Head of caudate nucleus (tissue), 42 donors: ENCODE data around the gene SRF.
A peak's percentile ranks its signal among the peaks of the same experiment; 100 is the strongest.

Source experiments
- DNase-seq, 42 donors: peaks; one replicate each; pipeline versions ENCODE4 v3.0.0 to v3.0.0-alpha.2; 2020 to 2021; ENCODE audit warnings: mixed read lengths in 7 of 42
- intact Hi-C: fragments of 100-400 bp; cut with DNase I; formaldehyde crosslinking; loops from one replicate; pipeline ENCODE4 v1.15.0; 2022

SRF gene

DNA sequence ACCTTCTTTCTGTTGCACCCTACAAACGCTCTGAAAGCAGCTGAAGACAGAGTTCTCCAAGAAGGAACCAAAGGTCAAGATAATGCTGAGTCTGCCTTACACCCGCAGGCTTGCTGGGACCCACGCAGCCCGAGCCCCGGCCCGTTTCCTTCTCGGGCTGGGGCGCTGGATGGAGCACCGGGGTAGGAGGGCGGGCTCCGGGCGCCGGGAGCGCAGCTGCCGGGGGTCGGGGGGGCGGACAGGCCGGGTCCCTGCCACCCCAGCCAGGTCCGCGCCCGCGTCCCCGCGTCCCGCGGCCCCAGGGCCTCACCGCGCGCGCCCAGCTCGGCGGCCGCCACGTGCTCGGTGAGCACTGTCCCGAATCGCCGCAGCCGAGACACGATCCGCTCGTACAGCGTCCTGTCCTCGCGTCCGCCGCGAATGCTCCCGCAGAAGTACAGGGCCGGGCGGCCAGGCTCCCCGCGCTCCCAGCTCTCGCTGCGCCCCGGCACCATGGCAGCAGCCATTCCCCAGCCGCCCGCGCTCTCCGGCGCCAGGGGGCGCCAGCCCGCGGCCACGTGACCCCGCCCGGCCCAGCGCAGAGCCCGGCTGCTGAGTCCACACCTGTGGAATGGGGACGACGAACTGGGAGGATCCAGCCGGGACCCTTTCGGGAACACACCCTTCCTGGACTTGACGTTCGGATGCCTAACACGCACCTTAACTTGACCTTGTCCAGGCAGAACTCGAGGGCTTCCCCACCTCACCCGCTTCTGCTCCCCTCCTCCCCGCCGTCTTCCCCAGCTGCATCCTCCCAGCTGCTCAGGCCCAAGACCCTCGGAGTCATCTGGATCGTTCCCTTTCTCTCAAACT, 58.1 kb downstream of the SRF start, which contains the start of gene DNPH1:
Gene DNPH1 (minus strand): TSS at position 531 of the 852 bp plus-strand sequence. CDS start 25 bp downstream, at position 506.
- DNase-seq = peak; percentile 48 to 93 (median 84)
- intact Hi-C loops = no loop called here

DNA sequence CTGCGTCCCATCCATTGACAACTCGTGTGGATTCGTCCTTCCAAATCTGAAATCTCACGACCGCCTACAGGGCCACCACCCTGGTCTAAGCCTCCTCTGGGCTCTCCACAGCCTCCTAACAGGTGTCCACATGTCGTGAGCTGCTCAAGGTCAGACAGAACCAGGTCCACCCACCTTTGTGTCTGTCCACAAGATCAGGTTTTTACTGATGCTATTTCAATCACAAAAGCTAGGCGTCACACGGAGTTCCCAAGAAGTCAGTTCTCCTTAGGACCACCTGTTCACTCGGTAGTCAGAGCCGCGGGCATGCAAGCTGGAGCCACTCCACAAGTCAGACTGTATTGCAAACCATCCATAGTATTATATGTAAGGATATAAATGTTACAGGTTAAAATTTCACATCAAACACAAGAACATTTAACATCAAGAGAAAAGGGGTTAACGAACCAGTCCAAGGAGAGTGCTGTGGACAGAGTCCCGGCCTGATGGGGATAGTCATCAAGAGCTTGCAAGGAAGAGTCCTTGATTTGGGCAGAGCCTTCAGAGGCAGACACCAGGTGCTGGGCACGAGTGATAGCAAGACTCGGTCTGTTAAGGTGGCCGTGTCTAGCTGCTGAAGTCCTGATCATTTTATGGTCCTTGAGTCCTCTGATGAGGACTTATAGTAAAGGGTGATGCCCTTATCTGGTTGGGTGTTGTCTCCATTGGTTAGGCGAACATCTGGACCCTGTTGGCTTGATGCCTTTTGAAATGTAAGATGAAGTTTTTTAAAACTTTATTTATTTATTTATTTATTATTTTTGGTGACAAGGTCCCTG, 58.9 kb downstream of the SRF start:
- intact Hi-C loops = no loop called here
- DNase-seq = no peak

DNA sequence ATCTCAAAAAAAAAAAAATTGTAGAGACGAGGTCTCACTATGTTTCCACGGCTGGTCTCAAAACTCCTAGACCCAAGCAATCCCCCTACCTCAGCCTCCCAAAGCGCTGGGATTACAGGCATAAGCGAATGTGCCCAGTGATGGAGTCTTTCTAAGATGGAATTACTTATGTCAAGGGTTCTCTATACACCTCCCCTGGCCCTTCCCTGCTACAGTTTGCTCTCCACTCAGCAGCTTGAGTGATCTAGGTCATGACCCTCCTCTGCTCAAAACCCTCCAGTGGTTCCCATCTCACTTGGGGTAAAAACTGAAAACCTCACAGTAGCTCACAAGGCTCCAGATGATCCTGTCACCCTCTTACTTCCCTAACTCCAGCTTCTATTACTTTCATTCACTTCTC, 60.0 kb downstream of the SRF start:
- DNase-seq = peak in 1 of 42 donors; percentile 4
- intact Hi-C loops = no loop called here
